NCI-H1092 treated with DMSO at 0.1 percent for 48 hours (cell line): ENCODE data around the gene KIF3A.

Experiments
- DNase-seq: peaks from one replicate; lab custom pipeline; 2025; lab: John Stamatoyannopoulos, UW

KIF3A gene

DNA sequence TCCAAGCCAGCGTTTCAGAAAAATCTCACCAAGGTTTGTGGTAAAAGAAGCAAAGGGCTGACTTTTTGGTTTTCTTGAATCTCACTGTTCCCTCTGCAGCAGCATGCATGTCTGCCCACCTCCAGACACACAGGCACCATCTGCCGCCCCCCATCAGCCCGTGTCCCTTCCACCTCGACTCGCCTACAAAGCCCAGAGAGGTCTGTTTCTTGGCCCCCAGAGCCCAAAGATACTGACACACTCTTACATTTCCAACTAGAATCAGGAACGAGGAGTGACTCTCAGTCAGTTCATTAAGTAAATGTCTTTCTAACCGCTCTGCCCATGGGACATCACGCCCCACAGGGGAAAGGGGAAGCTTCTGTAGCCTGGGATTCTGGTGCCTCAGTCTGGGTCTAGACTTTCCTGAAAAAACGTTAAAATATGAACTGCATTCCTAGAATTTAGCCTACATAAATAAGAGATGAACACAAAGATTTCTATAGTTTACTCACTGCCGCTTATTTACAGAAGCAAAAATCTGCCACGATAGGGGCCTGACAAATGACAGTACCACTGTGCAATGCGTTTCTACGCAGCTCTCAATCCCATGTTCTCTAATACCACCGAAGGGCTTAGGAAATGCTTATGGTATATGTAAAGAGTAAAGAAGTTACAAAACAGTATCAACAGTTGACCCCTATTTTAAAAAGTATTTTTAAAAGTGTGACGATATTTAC is 59.5 kb downstream of the KIF3A start:
- no peak for DNase-seq

DNA sequence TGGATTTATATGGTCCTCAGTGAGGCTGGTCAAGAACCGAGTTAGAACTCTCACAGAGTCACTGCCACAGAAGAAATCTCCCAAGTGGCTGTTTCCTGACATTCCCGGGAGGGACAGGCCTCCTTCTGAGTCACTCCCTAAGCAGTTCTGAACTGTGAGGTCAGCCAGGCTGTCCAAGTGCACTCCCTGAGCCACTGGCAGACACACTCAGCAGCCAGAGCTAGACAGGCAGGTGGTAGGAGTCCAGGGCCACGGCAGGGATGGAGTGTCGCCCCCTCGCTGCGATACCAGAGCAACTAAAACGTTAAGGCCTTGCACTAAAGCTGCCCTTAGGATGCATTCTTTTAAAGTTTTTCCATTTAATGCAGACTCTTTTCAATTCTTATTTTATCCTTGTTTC is 60.2 kb downstream of the KIF3A start:
- DNase-seq = no peak

DNA sequence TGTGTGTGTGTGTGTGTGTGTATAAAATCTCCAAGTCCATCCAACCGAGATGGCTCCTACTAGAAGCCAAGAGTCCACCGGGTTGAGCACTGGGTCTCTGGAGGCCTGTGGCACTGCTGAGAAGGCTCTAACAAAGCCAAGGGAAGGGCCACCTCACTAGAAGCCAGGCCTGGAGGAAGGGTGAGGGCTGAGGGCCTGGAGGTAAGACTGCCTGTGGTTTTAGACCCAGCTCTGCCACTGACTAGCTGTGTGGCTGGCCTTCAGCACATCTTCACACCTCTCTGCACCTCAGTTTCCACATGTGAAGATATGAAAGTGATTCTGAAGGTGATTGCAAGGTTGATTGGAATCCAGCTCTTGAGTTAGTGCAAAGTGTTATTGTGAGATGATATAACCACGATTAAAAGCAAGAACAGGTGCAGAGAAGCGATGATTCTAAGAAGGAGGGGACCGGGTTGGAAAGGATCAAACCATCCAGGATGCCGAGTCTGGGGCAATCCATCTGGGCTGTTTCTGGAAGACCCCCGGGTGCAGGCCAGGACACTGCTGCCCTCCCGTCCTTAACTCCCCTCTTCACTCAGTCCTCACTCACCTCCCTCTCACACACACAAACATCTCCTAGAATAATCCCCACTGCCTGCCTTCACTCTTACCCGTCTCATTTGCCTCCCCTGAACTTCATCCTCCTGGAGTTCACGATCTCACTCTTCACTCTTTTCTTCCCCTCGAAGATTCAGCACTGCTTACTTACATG is 61.2 kb downstream of the KIF3A start:
- no peak for DNase-seq

DNA sequence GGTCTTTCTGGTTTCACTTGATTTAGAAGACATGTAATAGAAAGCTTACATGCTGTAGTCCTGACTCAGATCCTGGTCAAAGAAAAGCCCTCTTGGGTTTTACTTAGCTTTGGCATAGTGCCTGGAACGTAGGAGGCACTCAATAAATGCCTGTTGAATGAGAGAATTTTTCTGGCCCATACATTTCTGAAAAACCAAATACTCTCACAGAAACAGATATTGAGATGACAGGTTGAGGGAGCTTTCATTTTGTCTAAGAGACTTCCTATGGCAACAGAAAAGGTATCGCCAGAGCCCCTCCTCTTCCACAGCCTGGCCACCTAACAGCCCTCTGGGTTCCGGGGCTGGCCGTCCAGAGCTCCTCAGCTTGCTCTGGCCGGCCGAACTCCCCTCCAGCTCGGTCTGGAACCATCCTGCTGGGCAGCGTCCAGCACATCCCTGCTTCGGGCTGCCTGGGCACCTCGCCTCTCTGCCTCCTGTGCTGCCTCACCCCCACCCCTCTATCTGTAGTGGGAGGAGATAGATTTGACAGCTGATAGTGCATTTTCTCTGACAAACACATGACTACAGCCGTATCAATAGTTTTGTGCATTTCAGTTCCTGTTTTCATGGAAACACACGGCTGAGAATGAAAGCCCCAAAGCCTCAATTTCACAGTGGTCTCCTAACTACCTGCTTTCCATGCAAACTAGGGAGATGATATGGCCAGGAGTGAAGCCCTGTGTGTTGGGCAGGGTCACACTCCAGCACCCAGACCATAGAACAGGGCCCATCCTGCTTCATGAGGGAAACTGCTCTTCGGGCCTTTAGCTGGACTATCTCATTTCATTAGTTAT is 62.5 kb downstream of the KIF3A start:
- DNase-seq = no peak

DNA sequence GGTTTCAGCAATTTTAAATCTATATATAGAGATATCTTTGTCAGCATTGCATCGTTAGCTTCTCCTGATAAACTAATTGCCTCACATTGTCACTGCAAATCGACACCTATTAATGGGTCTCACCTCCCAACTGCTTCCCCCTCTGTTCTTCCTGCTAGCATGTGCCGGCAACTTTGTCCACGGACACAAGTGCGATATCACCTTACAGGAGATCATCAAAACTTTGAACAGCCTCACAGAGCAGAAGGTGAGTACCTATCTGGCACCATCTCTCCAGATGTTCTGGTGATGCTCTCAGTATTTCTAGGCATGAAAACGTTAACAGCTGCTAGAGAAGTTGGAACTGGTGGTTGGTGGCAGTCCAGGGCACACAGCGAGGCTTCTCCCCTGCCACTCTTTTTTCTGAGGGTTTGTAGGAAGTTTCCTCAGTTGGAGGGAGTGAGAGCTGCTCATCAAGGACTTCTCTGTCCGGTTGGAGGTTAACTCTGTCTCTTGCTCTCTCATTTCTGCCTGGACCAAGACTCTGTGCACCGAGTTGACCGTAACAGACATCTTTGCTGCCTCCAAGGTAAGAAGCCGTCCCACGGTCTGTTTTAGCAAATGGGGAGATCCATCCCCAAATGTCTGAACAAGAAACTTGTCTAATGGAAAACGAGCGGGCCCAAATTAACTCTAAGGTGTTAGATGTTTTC is 63.3 kb downstream of the KIF3A start, which contains the start of gene IL4:
IL4 (plus strand) TSS at position 51 of the 692 bp plus-strand sequence; CDS start at position 113, 62 bp downstream.
- no peak for DNase-seq

DNA sequence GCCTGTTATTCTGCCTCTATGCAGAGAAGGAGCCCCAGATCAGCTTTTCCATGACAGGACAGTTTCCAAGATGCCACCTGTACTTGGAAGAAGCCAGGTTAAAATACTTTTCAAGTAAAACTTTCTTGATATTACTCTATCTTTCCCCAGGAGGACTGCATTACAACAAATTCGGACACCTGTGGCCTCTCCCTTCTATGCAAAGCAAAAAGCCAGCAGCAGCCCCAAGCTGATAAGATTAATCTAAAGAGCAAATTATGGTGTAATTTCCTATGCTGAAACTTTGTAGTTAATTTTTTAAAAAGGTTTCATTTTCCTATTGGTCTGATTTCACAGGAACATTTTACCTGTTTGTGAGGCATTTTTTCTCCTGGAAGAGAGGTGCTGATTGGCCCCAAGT is 63.9 kb downstream of the KIF3A start:
- no peak for DNase-seq

DNA sequence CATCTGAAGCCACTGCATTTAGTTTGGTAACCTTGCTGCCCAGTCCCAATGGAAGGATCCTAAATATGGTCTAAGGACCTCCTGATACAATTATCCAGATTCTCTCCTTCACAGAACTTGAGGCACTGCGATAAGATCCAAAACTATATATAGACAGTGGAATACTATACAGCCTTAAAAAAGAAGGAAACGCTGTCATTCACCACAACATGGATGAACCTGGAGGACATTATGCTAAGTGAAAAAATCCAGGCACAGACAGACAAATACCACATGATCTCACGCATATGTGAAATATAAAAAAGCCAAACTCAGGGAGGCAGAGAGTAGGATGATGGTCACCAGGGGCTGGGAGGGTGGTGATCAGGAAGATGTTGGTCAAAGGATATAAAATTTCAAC is 66.3 kb downstream of the KIF3A start:
- DNase-seq = no peak

DNA sequence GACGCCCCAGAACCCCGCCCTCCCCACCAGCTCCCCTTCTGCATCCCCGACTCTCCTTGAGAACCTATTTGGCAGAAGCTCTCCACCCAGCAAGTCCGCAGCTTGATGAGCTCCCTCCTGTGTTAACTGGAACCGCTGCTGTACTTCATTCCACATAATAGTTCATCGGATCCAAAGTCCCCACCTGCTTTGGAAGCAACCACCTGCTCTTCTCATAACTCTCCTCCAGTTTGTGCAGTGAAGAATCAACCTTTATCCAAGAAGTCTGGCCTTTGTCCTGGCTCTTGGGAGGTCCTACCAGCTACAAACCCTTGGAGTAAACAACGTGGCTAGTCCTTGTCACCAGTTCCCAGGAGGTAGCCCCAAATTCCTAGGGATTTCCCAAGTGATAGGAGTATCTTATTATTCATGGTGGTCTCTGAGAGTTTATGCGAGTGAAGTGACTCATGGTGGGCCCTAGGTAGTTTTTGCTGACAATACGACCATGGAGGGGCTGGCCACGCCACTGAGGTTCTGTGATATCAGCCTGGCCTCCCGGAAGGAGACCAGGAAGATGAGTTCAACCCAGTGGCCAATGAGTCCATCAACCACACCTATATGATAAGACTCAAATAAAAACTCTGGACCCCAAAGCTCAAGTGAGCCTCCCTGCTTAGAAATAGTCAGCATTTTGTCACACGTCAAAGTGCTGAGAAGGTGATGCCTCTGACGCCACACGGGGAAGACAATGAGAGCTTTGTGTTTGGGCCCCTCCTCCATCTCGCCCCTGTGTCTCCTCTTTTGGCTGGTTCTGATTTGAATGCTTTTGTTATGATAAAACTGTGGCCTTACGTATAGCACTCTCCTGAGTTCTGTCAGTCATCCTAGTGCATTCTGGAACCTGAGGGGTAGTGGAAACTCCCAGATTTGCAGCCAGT is 67.1 kb downstream of the KIF3A start:
- DNase-seq = no peak

DNA sequence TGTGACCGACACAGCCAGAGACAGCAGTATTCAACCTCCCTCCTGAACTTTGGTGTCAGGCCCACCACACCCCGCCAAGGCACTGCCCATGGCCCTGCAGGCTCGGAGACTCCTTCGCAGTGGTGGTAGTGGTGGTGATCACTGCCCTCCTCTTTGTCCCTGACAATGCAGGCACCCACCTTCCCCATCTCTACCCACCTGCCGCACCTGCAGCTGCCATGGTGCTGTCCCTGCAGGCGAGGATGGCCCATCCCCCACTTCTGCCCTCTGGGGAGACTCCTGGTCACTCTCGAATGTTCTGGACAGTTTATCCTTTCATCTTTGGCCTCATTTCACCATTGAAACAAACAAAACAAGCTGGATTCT is 67.9 kb downstream of the KIF3A start:
- DNase-seq = no peak

DNA sequence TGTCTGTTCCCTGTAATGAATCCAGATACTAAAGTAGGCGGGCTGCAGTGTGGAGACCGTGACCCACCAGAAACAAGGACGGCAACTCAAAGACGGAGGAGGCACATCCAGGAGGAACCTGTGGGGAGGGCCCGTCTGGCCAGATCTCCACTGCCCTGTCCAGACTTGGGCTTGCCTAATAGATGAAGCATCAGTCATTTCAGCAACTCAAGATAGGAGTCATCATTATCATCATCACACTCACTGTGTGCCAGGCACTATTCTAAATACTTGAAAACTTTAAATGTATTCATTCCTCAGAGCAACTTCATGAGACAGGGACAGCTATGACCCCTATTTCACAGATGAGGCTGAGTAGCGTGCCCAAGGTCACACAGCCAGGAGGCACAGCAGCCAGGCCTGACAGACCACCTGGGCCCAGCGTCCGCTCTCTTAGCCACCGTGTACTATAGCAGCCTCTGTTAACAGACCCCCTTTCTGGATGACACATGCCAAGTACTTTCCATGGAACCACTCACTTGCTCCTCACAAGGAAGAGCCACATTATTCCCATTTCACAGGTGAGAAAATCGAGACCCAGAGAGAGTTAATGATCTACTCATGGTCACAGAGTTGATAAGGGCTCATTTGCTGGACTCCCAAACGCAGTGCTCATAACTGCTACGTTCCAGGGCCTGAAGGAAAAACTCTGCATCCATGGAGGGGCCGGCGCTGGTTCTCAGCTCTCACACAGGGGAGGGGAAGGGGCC is 68.5 kb downstream of the KIF3A start:
- no peak for DNase-seq

DNA sequence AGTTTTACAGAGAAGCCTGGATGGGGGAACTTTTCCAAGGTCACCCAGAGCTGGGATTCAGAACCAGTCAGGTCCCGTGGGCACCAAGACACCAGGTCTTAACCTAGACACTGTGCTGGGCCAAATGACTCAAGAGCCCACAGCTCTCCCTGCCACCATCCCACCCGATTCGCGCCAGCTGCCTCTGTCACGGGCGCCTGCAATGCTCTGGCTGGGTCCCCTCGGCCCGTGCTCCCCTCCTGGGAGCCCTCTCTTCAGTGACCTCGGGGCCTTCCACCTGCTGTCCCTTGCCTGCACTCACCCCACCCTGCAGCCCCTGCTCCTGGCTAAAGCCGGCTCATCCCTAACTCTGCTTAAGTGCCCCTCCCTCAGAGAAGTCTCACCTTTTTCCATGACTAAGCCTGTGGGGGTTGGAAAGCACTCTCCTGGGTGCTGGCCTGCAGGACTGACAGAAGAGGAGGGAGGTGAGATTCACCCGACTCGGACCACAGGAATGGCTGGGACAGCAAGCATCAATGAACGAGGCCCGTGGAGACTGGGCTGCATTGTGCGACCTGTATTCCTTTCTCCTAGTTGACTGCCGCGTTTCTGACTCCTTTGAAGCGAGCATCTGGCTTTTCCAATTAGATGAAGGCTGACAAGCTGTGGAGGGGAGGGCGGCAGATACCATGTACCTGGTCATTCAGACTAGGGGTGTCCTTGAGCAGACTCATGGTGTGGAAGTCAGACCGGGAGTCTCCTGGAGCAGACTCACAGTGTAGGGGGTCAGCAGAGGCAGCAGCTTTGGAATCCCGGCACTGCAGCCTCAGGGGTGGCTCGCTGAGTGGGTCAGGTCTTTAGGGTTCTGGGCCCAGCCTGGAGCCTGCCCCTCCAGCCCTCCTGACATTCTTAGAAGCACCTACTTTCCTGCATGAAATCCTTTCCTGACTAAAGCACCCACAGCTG is 69.3 kb downstream of the KIF3A start:
- no peak for DNase-seq

DNA sequence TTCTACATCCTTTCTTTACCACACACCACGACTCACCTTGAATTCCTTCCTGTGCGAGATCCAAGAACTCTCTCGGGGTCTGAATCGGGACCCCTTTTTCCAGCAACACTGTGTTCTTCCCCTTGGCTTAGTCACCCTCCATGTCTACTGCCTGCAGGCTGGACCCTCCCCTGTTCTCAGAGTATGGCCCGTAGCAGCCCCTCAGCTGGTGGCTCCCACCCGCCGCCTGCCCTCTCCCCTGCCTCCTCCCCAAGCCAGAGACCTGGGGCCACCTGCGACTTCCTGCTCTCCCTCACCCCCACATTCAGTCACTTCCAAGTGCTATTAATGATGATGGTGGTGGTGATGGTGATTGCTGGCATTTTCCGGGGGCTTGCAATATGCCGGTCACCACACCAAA is 70.0 kb downstream of the KIF3A start:
- DNase-seq = no peak

DNA sequence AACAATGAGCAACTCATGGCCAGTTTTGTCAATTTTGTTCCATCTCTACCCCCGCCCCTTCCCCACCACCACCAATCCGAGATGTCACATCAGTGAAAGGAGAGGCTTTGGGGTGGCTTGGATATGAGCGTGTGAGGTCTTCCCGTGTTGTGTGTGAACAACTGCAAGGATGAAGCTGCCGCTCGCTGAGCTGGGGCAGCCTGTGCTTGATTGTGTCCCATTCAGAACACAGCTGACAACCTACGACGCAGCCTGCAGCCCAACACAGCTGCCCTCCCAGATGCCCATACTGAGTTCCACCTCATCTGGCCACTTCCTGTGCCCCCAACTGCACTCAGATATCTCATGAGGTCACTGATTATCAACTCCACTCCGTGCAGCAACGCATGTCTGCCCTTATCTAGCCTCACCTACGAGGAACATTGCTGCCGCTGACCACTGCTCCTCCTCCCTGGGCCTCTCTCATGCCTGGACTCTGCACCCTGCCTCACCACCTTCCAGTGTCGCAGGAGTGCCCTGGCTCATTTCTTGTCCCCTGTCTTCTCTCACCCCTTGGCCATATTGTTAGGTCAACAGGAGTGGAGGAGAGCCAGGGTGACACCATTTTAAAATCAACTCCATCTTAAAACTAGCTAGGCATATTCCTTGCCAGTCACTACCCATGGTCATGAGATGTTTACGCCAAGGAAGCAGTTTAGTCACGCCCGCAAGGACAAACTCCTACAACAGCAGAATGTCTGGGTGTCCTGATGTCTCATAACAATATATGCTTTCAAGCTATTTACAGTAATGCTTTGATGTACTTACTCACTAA is 70.8 kb downstream of the KIF3A start:
- DNase-seq = no peak

DNA sequence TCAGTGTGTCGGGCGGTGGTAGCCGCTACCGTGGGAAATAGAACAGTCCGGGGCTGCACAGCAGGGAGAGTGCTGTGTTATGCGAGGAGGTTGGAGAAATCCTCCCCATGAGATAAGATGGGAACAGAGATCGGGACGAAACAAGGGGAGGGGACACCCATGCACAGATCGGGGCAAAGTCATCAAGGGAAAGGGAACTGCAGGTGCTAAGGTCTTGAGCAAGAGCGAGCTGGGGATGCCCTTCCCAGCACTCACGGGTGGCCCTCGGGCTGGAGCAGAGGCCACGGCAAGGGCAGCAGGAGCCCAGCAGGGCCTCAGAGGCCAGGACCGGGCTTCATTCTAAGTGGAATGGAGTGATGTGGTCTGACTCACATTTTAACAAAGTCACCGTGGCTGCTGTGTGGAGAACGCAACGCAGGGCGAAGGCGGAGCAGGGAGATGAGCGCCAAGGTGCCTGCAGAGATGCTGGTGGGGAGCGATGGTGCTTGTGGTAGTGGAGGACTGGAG is 71.7 kb downstream of the KIF3A start:
- no peak for DNase-seq

DNA sequence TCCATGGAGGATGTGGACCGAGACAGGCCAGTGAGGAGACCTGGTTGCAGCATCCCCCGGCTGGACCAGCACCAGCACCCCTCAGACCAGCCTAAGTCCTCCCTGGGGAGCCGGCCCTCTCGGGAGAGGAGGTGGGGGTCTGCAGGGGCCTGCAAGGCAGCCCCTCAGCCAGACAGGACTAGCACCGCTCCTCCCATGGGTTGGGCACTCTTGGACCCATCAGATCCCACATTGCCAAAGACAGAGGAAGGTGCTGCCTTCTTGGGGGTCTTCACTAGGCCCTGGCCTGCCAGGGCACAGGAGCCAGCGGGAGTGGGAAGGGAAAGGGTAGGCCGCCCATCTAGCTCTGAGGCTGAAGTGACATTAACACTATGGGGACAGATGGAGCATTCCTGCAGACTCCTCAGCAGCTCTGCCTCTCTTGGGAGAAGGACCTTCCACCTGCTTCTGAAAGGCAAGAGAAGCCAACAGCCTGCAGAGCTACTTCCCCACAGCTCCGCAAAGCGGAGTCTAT is 72.6 kb downstream of the KIF3A start:
- no peak for DNase-seq

DNA sequence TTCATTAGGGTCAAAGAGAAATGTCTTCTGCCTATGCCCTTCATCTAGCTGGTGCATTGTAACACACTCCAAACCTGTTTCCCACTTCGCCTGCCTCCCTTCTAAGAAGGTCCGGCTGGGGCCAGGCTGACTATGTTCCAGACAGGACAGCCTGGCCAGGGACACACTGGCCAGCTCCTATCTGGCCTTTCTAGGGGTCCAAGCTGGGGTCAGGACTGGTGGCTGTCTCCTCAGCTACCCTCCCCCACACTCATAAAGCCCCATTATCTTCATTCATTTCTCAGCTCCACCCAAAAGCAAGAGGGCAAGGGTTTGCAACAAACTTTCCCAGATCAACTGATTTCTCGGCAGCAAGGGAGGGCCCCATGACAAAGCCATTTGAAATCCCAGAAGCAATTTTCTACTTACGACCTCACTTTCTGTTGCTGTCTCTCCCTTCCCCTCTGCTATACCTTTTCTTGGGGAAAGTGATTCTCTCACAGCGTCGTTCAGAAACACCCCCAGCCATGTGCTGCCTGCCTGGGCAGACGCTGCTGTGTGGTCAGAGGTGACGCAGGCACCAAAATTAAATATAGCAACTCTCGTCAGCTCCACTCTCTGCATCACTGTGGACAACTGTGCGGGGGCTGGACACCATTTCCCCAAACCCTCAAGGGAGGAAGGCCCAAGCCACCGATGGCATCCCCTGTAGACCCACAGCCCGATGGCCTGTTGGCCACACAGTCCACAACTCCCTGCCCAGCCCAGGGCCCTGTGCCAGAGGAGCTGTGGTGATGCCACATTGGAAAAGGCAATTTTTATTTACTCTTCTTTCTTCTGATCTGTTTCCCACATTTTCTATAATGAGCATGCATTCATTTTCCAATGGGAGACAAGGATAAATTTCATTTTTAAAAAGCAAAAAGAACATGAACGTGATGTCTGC is 73.3 kb downstream of the KIF3A start:
- DNase-seq = no peak
